T follicular helper cell (primary cell): ENCODE results near the gene ASPHD1.
"Not testable (repeated sequence)": the region's sequence is repeated elsewhere in the genome, so short reads cannot be mapped to it uniquely, and the experiment has no call there.

ENCODE experiments used
- DNase-seq: peaks from one replicate; pipeline ENCODE4 v3.0.0-alpha.2; 2020; ENCODE audit warnings: low read depth
- total RNA-seq, 2 experiments: gene quantifications; one replicate each; lab custom pipeline; 2026; lab: John Stamatoyannopoulos, UW

ASPHD1 gene, protein sequence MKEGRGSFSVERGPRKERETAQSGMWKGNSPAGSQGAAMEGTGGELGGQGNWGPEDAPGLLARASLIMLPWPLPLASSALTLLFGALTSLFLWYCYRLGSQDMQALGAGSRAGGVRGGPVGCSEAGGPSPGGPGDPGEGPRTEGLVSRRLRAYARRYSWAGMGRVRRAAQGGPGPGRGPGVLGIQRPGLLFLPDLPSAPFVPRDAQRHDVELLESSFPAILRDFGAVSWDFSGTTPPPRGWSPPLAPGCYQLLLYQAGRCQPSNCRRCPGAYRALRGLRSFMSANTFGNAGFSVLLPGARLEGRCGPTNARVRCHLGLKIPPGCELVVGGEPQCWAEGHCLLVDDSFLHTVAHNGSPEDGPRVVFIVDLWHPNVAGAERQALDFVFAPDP
- total RNA-seq, result 0 to 0.61 reads per million in 2 experiments

DNA sequence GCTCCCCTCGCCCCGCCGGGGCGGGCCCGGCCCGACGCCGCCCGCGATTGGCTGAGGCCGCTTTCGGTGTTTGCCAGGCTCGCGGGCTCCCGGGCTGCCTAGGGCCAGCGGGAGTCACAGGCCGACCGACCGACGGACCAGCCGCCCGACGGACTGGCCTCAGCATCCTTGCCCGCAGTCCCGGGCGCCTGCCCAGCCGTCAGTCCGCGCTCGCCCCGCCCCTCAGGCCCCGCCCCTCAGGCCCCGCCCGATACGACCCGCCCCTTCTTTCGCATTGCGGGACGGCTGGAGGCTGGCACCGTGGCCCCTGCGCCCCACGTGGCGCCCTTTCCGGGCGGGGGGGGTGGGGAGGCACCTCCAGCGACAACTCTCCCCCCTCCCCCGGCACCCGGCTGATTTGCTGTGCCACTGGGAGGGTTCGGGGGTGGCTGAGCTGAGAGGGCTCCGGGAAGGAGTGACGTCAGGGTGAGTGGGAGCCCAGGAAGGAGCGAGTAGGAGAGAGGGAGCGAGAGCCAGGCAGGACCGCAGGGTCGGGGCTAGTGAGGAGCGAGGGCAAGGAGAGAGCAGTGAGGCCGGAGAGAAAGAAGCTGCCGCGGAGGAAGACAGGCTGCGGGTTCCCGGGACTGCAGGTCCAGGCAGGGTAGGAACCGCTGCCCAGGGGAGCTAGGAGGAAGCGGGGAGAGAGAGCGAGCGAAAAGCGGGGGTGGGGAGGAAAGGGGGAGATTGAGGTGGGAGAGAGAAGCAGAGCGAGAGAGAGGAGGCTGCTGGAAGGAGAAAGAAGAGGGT, at the start of gene ASPHD1:
Gene ASPHD1 (plus strand): TSS at position 387 of the 786 bp plus-strand sequence. CDS start 484 bp downstream, outside the sequence.
- peak; percentile 67 for DNase-seq

DNA sequence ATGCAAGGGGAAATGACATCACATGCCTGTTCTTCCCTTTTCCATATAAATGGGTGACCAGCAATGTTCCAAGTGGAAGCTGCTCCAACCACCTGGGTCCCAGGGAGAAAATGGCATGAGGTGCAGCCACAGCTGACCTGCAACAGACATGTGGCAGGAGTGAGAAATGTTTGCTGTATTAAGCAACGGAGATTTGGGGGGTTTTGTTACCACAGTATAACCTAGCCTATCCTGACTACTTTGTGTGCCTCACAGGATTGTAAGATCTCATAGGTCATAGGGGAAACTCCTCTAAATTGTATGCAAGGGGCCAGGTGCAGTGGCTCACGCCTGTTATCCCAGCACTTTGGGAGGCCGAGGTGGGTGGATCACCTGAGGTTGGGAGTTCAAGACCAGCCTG, 49.3 kb upstream of the ASPHD1 start:
- DNase-seq, result no peak

DNA sequence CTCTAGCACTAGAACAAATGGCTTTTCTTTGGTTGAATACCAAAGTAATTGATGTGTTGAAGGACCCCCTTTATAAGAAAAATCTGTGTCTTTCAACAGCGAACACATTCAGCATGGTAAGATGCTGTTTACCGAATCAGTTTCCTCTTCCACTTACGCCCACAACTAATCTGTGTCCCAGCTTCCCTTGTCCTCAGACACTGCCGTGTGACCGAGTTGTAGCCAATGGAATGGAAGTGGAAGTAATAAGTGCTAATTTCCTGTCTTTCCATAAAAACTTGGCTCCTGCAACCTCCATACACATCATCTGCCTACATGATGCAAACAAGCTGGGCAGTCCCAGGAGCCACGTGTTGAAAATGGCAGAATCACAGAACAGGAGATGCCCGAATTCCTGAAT, 47.6 kb upstream of the ASPHD1 start:
- DNase-seq, result no peak

DNA sequence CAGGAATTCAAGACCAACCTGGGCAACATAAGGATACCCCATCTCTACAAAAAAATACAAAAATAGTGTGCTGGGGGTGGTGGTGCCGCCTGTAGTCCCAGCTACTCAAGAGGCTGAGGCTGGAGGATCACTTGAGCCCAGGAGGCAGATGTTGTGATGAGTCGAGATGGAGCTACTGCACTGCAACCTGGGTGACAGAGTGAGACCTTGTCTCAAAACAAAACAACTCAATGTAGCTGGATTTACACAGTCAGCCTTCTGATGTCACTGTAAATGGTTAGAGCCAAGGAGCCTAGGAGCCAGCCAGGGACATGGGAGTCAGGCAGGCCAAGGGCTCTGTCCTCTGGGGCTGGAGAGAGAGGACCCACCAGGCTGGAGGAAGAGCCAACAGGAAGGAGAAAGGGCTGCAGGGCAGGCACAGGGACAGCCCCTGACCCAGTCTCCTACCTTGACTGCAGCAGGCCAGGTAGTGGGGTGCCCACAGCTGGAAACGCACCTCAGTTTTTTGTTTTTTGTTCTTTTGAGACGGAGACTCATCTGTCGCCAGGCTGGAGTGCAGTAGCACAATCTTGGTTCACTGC, 45.7 kb upstream of the ASPHD1 start:
- no peak for DNase-seq

DNA sequence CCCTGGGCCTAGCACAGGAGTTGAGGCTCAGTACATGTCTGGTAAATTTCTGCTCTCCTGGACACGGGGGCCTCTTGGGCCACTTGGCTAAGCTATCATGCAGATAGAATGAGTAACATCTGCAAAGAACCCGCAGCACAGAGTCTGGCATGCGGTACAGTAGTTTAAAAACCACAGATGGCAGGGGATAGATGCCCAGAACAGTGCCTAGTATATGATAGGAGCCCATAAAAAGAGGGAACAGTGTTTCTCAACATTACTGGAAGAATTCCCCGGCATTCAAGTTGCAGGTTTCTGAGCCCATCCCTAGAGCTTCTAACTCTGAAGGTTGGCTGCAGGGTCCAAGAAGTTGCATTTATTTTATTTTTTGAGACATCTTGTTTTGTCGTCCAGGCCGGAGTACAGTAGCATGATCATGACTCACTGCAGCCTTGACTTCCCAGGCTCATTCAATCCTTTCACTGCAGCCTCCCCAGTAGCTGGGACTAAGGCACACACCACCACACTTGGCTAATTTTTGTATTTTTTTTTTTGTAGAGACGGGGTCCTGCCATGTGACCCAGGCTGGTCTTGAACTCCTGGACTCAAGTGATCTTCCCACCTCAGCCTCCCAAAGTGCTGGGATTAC, 43.0 kb upstream of the ASPHD1 start:
- DNase-seq, result no peak

DNA sequence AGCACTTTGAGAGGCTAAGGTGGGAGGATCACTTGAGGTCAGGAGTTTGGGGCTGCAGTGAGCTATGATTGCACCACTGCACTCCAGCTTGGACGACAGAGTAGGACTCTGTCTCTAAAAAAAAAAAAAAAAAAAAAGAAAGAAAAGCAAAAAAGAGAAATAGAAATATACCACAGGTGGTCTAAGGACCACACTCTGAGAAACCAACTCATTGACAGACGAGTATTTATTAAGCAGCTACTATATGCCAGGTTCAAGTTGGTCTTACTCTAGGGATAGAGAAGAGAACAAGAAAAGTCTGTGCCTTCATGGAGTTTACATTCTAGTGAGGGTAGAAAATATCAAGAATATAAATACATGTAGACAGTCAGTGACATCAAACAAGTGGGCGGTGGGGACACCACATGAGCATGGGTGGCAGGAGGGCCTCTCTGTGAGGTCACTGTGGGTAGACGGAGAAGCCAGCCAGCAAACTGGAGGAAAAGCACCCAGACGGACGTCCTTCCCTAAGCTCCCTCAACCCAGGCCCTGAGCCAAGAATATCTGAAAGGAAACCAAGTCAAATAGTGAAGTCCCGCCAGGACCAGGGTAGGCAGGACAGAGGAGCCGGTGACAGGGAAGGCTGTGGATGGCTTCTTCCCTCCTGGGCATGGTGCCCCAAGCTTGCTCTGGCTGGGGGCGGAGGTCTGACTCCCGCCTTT, 42.0 kb upstream of the ASPHD1 start:
- no peak for DNase-seq

DNA sequence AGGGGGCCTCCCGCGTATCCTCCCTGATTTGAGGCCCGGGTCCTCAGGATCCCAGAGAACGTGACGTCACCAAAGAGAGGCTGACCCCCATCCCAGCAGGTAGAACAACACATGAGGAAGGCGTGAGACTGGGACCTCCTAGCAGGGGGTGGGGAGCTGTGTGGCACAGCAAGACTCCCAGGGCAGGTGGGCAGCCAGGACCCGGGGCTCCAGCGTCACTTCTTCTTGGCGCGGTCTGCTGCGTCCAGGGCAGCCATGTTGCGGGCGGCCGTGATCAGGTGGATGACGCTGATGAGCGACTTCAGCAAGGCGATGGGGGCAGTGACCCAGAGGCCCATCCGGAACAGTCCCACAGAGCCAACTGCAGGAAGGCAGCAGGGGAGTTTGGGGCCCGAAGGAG, 41.3 kb upstream of the ASPHD1 start:
- no peak for DNase-seq

DNA sequence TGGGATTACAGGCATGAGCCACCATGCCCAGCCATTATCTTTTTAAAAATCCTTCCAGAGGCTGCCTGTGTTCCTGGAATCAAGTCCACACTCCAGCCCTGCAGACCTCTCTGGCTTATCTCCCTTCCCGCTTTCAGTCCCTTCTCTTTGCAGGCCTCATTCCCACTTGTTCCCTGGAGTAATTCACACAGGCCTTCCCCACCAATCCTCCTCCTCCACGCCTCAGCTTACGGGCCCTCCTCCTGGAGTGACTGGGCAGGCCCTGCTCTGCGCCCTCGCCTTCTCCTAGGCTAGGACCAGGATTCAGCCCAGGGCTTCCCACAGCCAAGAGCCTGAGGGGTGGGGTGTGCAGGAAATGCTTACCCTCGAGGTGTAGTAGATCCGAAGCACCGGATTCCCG, 40.1 kb upstream of the ASPHD1 start:
- no peak for DNase-seq

DNA sequence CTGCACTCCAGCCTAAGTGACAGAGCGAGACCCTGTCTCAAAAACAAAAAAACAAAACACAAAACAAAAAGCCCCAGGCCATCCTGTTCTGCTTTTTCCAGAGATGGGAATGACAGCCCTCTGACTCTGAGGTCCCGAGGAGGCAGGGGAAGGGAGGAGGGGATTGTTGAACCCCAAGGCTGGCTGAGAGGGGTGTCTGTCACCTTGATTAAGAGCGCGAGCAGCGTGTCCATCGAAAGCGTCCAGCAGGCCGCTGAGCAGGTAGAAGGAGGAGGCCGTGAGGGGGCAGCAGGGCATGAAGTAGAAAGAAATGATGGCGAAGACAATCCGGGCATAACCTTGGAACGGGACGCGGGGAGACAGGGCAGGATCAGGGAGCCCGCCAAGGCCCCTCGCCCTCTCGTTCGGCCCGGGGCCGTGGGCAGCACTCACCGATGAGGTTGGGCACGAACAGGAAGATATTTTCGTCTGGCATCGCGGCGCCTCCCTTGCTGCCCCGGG, 37.9 kb upstream of the ASPHD1 start:
- DNase-seq, result no peak

DNA sequence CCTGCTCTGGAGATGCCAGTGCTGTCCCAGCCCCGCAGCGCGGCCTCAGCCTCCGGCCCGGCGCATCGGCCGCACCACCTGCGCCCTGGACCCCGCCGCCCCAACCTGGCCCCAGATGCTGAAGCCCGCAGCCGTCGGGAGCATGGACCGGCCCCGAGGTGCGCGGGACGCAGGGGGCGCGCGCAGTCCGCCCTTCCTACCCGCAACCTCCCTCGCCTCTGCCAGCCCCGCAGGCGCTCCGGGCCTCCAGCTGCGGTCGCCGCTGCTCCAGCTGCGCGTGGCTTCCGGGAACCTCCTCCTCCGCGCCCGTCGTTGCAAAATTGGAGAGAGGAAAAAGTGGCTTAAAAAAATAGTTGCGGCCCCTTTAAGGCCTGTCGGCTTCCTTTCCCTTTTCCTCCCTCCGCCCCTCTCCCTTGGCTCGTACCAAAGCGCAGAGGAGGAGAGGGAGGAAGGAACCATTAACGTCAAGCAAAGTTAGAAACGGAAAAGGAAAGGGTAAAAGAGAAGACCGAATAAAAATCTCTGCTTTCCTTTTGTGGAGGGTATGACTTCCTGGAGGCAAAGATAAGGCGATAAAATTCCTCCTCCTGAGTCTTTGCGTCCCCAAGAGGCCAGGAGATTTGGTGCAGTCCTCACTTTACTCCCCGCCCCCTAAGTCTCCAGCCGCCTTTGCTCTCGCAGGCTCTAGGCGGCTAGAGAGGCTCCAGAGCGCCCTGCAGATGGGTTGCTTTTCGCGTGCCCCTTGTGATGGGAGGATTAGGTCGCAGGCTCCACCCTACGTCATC, 37.2 kb upstream of the ASPHD1 start, which contains the start of gene CDIPT:
Gene CDIPT (minus strand): TSS at position 343 of the 785 bp plus-strand sequence. CDS start 369 bp downstream, outside the sequence.
- peak; percentile 90 for DNase-seq

DNA sequence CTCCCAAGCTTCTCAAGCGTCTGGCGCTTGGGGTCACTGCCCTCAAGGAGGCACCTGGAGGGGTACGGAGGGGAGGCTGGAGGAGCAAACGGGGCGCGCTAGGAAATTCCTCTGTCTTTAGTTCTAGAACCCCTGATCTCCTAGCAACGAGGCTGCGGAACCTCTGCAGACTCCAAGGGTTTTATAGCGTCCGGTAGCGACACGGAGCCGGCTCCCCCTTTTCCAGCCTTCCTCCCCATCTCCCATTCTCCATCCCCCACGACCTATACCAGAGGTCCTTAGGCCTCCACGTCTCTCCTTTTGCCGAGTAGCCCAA, 36.7 kb upstream of the ASPHD1 start:
- DNase-seq, result no peak

DNA sequence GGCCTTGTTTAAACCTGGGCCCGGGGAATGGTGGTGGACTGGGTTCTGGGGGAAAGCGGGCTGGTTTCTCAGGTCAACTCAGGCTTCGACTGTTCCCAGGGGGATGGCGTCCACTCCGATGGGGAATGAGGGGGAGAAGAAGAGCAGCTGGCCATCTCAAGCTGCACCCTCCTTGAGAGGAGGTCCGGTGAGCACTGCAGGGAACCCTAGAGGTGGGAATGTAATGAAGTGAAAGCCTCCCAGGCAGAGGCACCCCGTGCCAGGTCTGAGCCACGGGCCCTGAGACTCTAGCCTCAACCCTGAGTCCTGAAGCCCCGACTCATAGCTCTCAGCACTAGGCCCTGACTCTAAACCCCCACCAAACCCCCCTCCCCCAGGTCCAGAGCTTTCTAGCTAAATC, 36.1 kb upstream of the ASPHD1 start:
- DNase-seq, result no peak

DNA sequence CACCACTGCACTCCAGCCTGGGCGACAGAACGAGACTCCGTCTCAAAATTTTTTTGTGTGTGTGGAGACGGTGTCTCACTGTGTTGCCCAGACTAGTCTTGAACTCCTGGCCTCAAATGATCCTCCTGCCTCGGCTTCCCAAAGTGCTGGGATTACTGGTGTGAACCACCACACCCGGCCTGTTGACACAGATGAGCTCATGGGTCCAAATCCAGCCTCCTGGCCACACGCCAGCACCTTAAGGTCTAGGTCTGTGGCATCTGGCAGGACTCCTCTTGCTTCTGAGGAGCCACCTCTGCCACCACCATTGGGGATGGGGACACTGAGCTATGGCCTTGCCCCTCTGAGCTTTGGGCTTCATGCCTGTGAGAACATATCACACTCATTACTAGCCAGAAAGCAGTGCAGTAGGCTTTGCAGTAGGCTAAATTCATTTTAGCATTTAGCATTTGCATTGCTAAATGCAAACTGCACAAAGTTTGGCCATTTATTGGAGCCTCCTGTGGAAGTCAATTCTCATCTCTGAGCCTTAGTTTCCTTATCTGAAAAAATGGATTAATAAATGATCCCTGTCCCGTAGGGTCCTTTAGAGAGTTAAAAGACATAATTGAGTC, 31.8 kb upstream of the ASPHD1 start:
- no peak for DNase-seq

DNA sequence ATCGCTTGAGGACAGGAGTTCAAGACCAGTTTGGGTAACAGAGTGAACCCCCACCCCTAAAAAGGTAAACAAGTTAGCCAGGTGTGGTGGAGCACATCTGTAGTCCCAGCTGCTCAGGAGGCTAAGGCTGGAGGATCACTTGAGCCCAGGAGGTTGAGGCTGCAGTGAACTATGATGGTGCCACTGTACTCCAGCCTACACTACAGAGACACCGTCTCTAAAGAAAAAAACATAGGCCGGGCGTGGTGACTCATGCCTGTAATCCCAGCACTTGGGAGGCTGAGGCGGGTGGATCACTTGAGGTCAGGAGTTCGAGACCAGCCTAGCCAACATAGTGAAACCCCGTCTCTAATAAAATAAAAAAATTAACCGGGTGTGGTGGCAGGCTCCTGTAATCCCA, 31.2 kb upstream of the ASPHD1 start:
- not testable (repeated sequence) for DNase-seq

DNA sequence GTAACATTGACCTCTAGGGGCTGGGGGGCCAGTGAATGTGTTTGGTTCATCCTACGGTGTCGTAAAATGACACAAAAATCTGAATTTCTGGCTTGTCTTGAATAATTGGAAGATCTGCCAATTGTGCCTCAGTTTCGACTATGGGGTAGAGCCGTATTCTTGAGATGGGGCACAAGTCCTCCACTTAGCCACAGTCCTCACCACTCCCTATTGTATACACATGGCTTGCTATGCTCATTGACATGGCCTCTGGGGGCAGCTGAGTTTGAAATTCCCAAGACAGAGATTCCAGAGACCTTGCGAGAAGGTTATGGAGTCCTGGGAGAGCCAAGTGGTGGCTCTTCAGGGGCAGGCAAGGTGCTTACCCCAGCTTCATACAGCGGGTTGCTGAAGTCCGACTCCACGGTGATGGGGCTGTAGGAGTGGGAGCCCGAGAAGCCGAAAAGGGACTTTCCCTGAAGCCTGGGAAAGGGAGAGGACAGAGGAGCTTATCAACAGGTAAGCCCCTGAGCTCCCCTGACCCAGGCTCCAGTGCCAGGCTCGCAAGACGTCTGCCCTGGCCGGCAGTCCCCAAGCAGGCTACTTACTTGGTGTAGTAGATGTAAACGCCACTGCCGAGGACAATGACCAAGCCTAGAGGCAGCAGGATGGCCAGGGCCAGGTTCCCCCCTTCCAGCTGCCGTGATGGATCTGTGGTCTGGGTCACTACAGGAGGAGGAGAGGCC, 28.3 kb upstream of the ASPHD1 start:
- no peak for DNase-seq

DNA sequence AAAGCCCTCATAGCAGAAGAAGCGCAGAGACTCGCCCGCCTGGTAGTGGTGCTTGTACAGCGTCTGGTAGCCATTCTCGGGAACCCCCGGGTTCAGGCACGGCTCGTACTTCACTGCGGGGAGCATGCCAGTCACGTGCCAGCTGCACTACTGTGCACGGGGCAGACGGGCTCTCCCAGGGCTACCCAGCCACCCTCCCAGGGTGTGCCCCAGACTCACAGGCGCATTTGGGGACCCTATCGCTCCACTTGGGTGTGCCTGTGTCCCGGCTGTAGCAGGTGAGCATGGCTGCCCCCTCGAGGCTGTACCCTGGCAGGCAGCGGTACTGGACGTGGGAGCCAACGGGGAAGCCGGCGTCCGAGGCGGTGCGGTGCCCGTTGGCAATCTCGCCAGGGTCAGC, 27.0 kb upstream of the ASPHD1 start:
- DNase-seq, result no peak

DNA sequence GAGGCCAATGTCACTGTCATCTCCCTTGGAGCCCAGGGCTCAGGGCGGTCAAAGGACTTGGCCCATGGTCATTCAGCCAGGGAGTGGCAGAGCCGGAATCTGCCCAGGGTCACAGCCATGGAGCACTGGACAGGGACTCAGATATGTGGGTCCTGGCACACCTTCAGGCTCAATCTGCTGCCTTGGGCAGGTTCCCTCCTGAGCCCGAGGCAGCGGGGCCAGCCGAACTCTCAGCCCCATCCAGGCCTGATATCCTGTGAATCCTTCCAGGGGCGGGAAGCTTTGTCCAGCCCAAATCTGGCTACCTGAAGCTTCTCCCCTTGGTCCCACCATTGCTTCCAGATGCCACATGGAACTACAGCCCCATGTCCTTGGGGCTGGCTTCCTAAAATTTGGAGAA, 25.1 kb upstream of the ASPHD1 start:
- no peak for DNase-seq

DNA sequence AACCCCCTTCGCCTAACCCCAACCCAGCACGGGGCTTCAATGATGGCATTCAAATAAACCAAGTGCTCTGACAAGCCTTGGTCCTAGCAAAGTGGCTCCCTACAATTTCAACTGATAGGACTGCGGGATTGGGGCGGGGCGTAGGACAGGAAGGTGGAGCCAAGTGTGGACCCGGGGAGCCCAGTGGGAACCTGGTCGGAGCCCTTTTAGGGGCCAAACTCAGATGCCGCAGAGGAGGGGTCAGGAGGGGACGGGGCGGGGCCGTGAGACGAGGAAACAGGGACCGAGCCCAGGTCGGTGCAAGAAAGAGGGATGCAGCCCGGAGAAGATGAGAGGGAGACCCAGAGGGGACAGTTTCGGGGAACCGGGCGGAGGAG, 24.1 kb upstream of the ASPHD1 start:
- DNase-seq, result no peak

DNA sequence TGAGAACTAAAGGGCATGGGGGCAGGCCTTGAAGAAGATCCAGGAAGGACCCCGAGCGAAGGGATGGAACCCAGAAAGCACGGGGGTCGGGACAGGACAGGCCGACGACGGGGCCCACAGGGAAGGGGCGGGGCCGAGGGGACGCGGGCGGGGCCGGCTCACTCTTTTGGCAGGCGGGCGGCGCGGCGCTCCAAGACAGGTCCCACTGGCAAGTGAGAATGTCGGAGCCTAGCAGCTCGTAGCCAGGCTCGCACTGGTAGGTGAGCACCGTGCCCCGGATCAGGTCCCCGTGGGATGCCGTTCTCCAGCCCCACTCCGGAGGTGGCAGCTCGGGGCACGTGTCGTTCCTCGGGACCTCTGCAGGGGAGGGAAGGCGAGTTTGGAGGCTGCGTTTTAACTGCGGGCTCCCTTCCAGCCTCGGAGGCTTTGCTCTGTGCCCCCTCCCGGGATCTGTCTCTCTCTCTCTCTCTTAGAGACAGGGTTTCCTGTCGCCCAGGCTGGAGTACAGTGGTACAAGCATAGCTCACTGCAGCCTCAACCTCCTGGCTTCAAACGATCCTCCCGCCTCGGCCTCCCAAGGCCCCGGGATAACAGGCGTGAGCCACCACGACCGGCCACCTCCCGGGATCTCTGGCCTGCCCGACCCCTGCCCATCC, 23.6 kb upstream of the ASPHD1 start:
- peak; percentile 24 for DNase-seq
